Measurements from ENCODE around the gene MICALL2.

Gene MICALL2

DNA sequence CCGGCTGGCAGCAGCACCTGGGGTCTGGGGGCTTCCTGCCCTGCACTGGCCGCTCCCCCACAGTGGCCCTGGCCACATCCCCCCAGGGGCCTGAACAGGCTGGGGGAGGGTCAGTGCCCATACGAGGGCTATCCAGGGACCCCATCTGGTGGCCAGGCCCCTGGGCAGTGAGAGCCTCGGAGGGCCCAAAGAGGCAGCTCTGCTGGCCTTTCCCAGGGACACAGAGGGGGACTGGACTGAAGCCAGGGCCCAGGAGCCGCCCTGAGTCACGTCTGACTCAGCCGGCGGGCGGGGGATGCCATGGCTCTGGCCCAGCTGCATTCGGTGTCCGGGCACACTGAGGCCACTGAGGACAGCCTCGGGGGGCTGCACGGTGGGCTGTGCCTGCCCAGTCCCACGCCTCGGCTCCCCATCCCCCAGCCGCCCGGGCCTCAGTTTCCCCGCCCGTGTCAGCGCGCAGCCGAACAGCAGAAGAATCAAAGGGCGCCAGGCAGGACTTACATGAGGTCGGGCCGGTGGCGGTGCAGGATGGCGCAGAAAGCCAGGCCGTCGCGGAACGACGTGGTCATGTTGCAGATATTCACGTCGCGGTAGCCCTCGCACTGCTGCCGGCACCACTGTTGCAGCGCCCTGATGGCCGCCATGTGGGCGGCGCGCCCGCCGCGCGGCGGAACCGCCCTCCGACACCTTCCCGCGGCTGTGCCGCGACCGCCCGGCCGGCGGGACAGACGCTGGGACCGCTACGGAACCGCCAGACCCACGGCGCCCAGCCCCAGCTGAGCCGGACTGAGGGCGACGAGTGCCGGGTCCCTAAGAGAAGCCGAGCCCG is at the start of gene MICALL2:
TSS of gene MICALL2 (minus strand) at position 788 of the 829 bp plus-strand sequence. CDS start at position 644, 144 bp downstream.
- DNase-seq: peak; percentile 42

DNA sequence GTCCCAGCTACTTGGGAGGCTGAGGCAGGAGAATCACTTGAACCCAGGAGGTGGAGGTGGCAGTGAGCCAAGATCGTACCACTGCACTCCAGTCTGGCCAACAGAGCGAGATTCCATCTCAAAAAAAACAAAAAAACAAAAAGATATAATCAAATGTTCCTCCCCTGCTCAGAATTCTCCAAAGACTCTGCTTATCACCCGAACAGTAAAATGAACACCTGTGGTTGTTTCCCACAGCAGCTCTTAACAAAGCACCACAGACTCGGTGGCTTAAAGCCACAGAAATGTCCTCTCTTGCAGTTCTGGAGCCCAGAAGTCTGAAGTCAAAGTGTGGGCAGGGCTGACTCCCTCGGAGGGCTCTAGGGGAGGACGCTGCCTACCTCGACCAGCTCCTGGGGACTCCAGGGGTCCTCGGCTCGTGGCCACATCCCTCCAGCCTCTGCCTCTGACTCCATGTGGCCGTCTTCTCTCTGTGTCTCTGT is 49.0 kb upstream of the MICALL2 start:
- TF ChIP-seq, protein P1, sequence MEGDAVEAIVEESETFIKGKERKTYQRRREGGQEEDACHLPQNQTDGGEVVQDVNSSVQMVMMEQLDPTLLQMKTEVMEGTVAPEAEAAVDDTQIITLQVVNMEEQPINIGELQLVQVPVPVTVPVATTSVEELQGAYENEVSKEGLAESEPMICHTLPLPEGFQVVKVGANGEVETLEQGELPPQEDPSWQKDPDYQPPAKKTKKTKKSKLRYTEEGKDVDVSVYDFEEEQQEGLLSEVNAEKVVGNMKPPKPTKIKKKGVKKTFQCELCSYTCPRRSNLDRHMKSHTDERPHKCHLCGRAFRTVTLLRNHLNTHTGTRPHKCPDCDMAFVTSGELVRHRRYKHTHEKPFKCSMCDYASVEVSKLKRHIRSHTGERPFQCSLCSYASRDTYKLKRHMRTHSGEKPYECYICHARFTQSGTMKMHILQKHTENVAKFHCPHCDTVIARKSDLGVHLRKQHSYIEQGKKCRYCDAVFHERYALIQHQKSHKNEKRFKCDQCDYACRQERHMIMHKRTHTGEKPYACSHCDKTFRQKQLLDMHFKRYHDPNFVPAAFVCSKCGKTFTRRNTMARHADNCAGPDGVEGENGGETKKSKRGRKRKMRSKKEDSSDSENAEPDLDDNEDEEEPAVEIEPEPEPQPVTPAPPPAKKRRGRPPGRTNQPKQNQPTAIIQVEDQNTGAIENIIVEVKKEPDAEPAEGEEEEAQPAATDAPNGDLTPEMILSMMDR (IDR thresholded peaks at IDR 0.05): no peak
- no peaks in the 10 kb centered on the region for H3K36me3 Mint-ChIP-seq (ENCODE audit: low read depth)
- H3K27me3 Mint-ChIP-seq (ENCODE audit: low read depth, poor library complexity): peaks cover 4% of the 10 kb centered on the region
- peaks cover 25% of the 10 kb centered on the region for H3K4me1 Mint-ChIP-seq
- H3K4me3 Mint-ChIP-seq: peak overlapping the region; percentile 36
- H3K27ac Mint-ChIP-seq: no peak overlapping the region
- DNase-seq: no peak
- H3K9me3 Mint-ChIP-seq: no peaks in the 10 kb centered on the region

More for the DNA sequence above, at the start of gene MICALL2:
- peaks cover 3% of the 10 kb centered on the region for H3K27me3 Mint-ChIP-seq (ENCODE audit: low read depth, poor library complexity)
- no peaks in the 10 kb centered on the region for H3K9me3 Mint-ChIP-seq
- peak within 1 kb of the TSS; percentile 76 for H3K4me3 Mint-ChIP-seq
- peaks cover 48% of the 10 kb centered on the region for H3K4me1 Mint-ChIP-seq
- no peak within 1 kb of the TSS for H3K27ac Mint-ChIP-seq
- TF ChIP-seq, protein P1 (IDR thresholded peaks at IDR 0.05): no peak
- H3K36me3 Mint-ChIP-seq (ENCODE audit: low read depth): no peaks in the 10 kb centered on the region

- no peak for DNase-seq
- H3K4me3 Mint-ChIP-seq: peak overlapping the region; percentile 66
- H3K27ac Mint-ChIP-seq: no peak overlapping the region
Measured at GRCh38 chr7:1505731-1506550, 46.7 kb upstream of the MICALL2 start.

DNA sequence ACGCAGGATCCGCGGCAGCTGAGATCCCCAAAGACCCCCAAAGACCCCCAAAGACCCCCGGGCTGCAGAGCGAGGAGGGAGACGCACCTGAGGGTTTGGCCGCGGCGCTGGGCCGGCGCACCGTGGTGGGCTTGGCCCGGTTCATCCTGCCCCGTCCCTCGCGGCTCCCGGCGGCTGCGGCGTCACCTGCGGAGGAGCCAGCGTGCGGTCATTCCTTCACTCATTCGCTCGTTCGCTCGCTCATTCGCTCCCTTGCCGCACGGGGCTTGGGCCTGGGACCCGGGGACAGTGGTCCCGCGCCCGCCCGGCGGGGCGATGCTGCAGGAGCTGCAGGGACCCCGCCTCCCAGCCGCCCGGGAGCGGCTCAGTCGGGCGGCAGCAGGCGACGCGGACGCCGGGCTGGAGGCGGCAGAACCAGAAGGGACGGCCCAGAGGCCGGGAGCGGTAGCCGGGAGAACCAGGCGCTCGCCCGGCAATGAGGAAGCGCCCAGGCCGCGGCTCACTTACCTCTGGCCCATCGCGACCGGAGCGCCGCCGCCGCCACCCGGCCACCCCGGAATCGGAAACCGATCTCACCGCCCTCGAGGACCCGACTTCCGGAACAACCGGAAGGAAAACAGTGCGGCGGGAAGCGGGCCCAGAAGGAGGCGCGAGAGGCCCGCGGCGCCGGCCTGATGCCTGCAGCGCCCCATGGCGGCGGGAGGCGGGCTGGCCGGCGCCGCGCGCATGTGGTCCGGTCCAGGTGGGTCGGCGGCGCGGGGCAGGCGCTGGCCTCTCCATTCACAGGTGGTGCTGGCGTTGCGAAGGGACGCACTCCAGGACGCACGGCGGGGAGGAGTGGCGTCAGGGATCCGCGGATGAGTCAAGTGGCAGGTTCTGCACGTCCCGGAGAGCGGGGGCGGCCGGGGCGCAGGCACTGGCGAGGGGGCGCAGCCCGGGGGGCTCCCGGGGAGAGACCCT is 44.8 kb upstream of the MICALL2 start, which contains the start of gene INTS1:
TSS of gene INTS1 (minus strand) at position 574 of the 960 bp plus-strand sequence. CDS start at position 145, 429 bp downstream.
- peaks cover 20% of the 10 kb centered on the region for H3K36me3 Mint-ChIP-seq (ENCODE audit: low read depth)
- peaks cover 39% of the 10 kb centered on the region for H3K4me1 Mint-ChIP-seq
- H3K27me3 Mint-ChIP-seq (ENCODE audit: low read depth, poor library complexity): peaks cover 4% of the 10 kb centered on the region
- TF ChIP-seq, protein P1 (IDR thresholded peaks at IDR 0.05): peak; percentile 54
- H3K9me3 Mint-ChIP-seq: no peaks in the 10 kb centered on the region
- DNase-seq: peak; percentile 88
- H3K27ac Mint-ChIP-seq: peak within 1 kb of the TSS; percentile 59
- peak within 1 kb of the TSS; percentile 92 for H3K4me3 Mint-ChIP-seq

More at GRCh38 chr7:1505731-1506550, 46.7 kb upstream of the MICALL2 start:
- H3K9me3 Mint-ChIP-seq: no peaks in the 10 kb centered on the region
- peaks cover 39% of the 10 kb centered on the region for H3K4me1 Mint-ChIP-seq
- peaks cover 14% of the 10 kb centered on the region for H3K36me3 Mint-ChIP-seq (ENCODE audit: low read depth)
- H3K27me3 Mint-ChIP-seq (ENCODE audit: low read depth, poor library complexity): peaks cover 4% of the 10 kb centered on the region
- TF ChIP-seq, protein P1 (IDR thresholded peaks at IDR 0.05): no peak

DNA sequence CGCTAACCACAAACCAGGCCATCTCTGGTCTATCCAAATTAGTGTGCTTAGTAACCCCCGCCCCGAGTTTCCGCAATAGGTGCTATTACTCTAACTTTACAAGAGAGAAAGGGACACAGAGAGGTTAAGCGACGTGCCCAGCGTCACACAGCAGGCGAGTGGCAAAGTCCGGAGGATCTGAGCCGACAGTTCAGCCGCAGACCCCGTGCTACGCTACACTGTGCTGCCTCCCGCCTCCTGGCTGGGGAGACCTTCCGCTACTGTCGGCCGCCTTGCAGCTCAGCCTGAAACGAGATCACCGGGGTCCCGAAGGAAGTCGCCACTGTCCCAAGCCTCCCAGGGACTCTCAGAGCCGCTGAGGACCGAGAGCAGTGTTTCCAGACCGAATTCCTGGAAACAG is 44.1 kb upstream of the MICALL2 start:
- no peaks in the 10 kb centered on the region for H3K9me3 Mint-ChIP-seq
- DNase-seq: peak; percentile 16
- peaks cover under 1% of the 10 kb centered on the region for H3K27me3 Mint-ChIP-seq (ENCODE audit: low read depth, poor library complexity)
- TF ChIP-seq, protein P1 (IDR thresholded peaks at IDR 0.05): no peak
- H3K4me3 Mint-ChIP-seq: peak overlapping the region; percentile 92
- peaks cover 20% of the 10 kb centered on the region for H3K36me3 Mint-ChIP-seq (ENCODE audit: low read depth)
- H3K4me1 Mint-ChIP-seq: peaks cover 36% of the 10 kb centered on the region
- H3K27ac Mint-ChIP-seq: peak overlapping the region; percentile 59
